GM12873 (cell line): ENCODE results near the gene GAL3ST3.

Experiments
- TF ChIP-seq, protein P1 (sequence below): IDR thresholded peaks from 2 replicates; pipeline ENCODE4 v1.5.1; 2012; ENCODE audit warnings: low read depth, mild to moderate bottlenecking, moderate library complexity, low read length, control low read depth; ENCODE audit not compliant: insufficient read depth; ENCODE audit errors: missing control alignments

The GAL3ST3 gene

DNA sequence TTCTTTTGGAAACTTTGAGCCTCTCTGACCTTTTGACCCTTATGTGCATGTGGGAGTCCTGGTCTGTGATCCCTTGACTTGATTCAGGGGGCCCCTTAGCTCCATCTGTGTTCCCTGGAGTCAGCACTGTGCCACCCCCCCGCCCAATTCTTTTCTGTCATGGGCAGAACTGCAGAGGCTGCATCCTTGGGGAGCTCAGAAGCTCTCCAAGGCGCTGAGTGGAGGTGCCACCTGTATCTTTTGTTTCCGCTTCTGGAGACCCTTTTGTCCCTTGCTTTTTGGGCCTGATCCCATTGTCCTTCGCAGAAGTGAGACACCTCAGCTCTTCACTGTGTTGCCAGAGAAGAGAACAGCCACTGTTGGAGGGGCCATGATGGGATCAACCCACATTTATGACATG, 18.7 kb upstream of the GAL3ST3 start:
- TF ChIP-seq, protein P1, sequence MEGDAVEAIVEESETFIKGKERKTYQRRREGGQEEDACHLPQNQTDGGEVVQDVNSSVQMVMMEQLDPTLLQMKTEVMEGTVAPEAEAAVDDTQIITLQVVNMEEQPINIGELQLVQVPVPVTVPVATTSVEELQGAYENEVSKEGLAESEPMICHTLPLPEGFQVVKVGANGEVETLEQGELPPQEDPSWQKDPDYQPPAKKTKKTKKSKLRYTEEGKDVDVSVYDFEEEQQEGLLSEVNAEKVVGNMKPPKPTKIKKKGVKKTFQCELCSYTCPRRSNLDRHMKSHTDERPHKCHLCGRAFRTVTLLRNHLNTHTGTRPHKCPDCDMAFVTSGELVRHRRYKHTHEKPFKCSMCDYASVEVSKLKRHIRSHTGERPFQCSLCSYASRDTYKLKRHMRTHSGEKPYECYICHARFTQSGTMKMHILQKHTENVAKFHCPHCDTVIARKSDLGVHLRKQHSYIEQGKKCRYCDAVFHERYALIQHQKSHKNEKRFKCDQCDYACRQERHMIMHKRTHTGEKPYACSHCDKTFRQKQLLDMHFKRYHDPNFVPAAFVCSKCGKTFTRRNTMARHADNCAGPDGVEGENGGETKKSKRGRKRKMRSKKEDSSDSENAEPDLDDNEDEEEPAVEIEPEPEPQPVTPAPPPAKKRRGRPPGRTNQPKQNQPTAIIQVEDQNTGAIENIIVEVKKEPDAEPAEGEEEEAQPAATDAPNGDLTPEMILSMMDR = no peak

DNA sequence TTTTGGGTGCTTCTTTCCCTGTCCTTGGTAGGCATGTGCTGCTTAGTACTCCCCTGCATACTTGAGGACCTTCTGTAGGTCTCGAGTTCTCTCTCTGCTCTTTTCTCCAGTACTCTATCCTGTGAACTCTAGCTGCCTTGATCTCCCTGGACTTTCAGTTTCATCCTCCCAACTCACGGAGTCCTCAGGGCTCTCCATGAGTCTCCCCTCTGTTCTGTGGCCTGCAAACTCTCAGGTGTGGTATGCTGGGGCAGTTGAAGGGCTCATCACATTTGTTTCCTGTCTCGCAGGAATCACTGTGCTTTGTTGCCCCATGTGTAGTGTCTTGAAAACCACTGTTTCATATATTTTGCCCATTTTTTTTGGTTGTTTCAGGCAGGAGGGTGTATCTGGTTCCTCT, 17.8 kb upstream of the GAL3ST3 start:
- TF ChIP-seq, protein P1 = no peak

DNA sequence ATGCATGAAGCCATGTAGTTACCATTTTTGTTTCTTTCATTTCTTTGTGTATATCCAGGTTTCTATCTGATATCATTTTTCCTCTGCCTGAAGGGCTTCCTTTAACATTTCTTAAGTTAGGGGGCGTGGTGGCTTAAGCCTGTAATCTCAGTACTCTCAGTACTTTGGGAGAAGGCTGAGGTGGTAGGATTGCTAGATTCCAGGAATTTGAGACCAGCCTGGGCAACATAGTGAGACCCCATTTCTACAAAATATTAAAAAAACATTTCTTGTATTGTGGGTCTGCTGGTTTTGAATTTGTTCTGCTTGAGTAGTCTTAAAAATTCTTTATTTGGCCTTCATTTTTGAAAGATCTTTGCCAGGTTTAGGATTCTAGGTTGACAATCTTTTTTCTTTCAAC, 15.6 kb upstream of the GAL3ST3 start:
- TF ChIP-seq, protein P1 = no peak

DNA sequence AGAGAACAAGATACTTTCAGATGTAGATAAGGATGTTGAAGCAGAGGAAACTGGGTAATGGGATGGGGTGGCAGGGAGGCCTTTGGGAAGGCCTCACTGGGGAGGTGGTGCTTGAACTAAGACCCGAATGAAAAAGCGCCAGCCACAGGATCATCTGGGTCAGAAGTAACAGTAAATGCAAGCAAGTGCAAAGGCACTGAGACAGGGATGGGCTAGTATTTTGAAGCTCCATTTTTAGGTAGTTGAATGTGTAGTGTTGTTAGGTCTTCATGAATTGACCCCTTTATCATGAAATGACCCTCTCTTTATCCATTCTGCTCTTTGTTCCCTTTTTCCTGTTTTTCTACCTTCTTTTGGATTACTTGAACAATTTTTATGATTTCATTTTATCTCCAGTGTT, 14.9 kb upstream of the GAL3ST3 start:
- TF ChIP-seq, protein P1 = no peak

DNA sequence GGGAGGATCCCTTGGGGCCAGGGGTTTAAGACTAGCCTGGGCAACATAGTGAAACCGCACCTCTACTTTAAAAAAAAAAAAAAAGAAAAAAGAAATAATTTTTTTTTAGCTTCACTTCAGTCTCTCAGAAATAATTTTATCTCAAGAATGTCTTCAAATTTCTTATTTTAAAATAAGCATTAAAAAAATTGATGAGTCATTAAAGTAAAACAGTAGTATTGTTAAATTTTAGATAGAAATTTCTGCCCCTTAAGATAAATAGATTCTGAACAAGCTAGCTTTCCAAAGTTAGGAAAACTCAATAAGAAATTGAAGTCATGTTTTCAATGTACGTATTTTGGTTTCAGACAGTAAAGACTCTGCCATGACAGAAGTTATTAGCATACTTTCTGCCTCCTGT, 13.4 kb upstream of the GAL3ST3 start:
- TF ChIP-seq, protein P1 = no peak

DNA sequence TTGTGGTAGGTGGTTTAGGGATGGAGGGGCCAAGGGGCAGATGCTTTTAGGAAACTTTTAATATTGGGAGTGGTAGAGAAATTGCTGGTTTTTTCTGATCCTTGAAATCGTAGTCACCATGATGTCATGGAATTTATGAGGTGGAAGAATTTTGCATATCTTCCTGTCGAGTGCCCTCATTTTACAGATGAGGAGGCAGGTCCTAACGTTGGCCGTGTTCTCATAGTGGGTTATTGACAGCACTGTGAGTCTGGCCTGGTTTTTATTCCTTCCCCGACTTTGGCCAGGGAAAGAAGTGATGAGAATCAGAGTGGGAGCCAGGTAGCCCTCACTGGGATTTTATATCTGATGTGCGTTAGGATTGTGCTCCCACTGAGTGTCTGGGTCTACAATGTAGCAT, 12.3 kb upstream of the GAL3ST3 start:
- TF ChIP-seq, protein P1 = no peak

DNA sequence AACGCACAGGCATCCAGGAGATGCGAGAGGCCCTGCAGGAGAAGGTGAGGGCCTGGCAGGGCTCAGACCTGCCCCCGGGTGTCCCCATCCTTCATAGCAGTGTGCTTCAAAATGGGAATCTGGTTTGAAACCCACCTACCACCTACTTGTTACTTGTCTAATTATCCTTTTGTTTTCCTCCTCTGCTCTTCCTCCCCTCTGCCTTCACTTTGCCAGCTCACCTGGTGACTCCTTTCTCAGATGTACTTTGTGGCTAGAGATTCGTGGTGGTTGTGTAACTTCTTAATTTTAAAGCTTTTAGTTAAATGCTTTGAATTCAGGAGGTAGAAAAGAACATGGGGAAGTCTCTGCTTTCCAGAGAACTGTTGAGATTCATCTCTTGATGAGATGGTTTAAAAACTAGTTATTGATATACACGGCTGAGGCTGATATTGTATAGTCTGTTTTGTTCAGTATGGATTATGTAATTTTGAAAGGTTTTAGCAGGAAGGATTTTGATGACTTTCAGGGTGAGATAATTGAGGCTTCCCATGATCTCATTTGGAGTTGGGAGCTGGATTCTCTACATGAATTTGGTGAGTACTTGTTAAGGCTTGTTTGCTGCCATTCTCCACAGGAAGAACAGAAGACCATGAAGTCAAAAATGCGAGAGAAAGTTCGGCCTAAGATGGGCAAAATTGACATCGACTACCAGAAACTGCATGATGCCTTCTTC, 11.2 kb upstream of the GAL3ST3 start:
- TF ChIP-seq, protein P1 = no peak
